ENCODE results near the gene G6PC1.
"Not testable (repeated sequence)": the region's sequence is repeated elsewhere in the genome, so short reads cannot be mapped to it uniquely, and the experiment has no call there.

DNA sequence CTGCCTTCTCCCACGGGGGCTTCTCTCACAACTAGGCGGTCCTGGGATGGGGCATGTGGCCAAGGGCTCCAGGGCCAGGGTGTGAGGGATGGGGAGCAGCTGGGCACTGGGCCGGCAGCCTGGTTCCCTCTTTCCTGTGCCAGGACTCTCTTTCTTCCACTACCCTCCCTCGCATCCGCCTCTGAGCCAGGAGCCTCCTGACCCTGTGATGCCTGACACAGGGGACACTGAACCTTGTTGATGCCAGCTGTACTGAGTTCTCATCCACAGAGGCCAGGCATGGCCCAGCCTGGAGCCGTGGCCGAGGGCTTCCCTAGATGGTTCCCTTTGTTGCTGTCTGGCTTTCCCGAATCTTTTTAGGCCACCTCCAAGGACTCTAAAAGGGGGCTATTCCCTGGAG is 44.1 kb upstream of the G6PC1 start:
- TF ChIP-seq ZNF274 (IDR thresholded peaks at IDR 0.05; ENCODE audit: low read depth, low read length); YY1 (IDR thresholded peaks at IDR 0.05; ENCODE audit: insufficient read depth, insufficient read length); SUZ12 (IDR thresholded peaks at IDR 0.05; ENCODE audit: extremely low read depth, insufficient read depth, insufficient read length): not testable (repeated sequence)
